ENCODE measurements around the gene EXOSC10. TPM values are rescaled to one million over a fixed set of nuclear protein-coding genes. Genes with fewer than 3 reads are reported as not detected.

The EXOSC10 gene
- total RNA-seq, 4 donors from 2014 or later, result 32.4 to 98.1 (median 59.9) TPM

DNA sequence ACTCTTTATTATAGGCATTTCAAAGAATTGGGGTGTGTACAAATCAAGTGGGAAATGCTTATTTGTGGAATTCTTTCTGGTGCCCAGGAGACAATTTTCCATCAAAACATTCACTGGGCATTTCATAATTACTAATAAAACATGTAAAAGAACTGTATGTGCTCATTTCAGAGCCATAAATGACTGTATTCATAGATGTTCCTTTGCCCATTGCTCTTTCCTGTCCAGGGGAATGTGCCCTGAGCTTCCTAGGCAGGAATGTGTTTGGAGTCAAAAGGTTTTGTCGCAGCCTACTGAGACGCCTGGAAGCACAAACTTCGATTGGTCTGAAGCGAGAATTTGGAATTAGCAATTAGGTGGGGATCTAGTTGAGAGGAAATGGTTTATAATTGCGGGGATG is 43.7 kb upstream of the EXOSC10 start:
- no peaks in the 10 kb centered on the region for H3K9me3 ChIP-seq
- H3K36me3 ChIP-seq, result no peaks in the 10 kb centered on the region
- intact Hi-C loops (cut with DNase I; ENCODE audit: low total_unique reads), result no loop called here

DNA sequence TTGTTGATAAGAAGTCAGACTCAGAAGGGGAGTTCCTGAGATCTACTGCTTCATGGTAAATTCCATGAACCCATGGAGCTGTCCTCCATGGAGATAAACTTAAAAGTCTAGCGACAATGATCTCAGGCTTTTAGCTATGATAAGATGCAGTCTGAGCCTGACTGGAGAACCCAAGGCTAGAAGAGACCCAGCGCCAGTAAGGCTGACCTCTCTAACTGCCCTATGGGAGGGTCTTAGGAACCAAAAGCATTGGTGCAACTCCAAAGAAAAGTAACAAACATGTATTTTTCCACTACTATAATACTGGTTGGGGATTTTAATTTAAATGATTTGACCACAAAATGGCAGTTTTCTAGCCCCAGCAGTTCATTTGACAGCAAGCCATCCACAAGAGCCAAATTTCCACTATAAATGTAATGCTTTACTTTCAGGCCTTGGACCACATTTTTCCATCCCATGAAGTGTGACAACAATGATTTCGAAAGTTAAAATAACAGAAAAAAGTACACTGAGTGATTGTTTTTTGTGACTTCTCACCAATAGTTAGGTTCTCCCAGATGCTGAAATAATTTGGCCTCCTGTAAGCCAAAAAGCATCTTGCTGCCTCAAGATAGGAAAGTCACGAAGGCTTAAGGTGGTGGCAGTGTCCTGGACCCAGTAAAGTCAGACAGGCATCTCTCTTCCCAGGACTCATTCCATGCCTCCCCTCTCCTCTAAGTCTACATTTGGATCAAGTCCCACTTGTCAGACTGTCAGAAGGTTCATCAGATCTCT is 43.1 kb upstream of the EXOSC10 start:
- Histone ChIP-seq H3K36me3 (no peaks in the 10 kb centered on the region), H3K4me1 (no peaks in the 10 kb centered on the region), H3K9me3 (no peaks in the 10 kb centered on the region), H3K27ac (no peak overlapping the region), H3K4me3 (no peak overlapping the region), H3K27me3 (no peaks in the 10 kb centered on the region)
- no peak for DNase-seq
- intact Hi-C loops (cut with DNase I; ENCODE audit: low total_unique reads), result no loop called here
- TF ChIP-seq, protein P1, sequence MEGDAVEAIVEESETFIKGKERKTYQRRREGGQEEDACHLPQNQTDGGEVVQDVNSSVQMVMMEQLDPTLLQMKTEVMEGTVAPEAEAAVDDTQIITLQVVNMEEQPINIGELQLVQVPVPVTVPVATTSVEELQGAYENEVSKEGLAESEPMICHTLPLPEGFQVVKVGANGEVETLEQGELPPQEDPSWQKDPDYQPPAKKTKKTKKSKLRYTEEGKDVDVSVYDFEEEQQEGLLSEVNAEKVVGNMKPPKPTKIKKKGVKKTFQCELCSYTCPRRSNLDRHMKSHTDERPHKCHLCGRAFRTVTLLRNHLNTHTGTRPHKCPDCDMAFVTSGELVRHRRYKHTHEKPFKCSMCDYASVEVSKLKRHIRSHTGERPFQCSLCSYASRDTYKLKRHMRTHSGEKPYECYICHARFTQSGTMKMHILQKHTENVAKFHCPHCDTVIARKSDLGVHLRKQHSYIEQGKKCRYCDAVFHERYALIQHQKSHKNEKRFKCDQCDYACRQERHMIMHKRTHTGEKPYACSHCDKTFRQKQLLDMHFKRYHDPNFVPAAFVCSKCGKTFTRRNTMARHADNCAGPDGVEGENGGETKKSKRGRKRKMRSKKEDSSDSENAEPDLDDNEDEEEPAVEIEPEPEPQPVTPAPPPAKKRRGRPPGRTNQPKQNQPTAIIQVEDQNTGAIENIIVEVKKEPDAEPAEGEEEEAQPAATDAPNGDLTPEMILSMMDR (IDR thresholded peaks at IDR 0.05), result no peak
- no peak for TF ChIP-seq POLR2A (IDR thresholded peaks at IDR 0.05)

More for the DNA sequence above, 43.7 kb upstream of the EXOSC10 start:
- H3K27me3 ChIP-seq, result no peaks in the 10 kb centered on the region
- no peak for DNase-seq
- no peak overlapping the region for H3K27ac ChIP-seq
- H3K4me3 ChIP-seq, result no peak overlapping the region
- H3K4me1 ChIP-seq, result no peaks in the 10 kb centered on the region
- no peak for TF ChIP-seq POLR2A (IDR thresholded peaks at IDR 0.05)
- TF ChIP-seq, protein P1 (IDR thresholded peaks at IDR 0.05), result no peak

DNA sequence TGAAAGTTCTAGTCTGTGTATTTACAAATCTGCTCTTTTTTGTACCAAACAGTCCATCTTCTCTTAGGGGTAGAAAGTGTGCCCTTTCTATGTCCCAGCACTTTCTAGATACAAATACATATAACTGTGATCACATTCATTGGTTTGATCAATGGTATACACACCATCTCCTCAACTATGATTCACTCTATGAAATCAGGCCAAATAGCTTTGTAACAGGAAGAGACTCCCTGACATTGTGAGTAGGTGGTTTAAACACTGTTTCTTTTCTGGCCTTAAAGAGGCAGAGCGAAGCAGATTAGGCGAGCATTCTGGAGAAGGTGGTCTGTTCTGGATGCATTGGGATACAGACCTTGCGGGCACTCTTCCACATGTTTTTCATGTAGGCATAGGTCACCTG is 39.3 kb upstream of the EXOSC10 start:
- no peaks in the 10 kb centered on the region for H3K27me3 ChIP-seq
- no peaks in the 10 kb centered on the region for H3K4me1 ChIP-seq
- TF ChIP-seq POLR2A (IDR thresholded peaks at IDR 0.05), result no peak
- TF ChIP-seq, protein P1 (IDR thresholded peaks at IDR 0.05), result no peak
- no peak for DNase-seq
- no peaks in the 10 kb centered on the region for H3K9me3 ChIP-seq
- peak overlapping the region in 1 of 2 donors; percentile 20 for H3K27ac ChIP-seq
- H3K36me3 ChIP-seq, result no peaks in the 10 kb centered on the region
- intact Hi-C loops (cut with DNase I; ENCODE audit: low total_unique reads), result no loop called here
- no peak overlapping the region for H3K4me3 ChIP-seq

DNA sequence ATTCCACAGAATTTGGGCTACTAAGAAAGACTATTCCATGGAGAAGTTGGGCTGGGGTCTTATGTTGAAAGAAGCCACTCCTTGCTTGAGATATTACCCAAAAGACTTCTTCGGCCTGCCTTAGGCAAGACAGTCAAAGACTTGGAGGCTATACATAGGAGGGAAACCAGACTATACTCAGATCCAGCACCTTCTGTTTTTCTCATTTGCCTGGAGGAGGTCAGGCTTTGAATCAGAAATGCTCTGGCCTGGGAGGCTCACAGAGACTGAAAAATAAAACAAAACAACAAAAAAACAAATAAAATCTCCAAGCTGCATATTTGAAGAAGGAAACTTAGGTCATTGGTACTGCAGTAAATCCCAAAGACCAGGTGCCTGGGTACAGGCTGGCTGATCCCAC is 38.4 kb upstream of the EXOSC10 start:
- Histone ChIP-seq H3K27ac (no peak overlapping the region), H3K36me3 (no peaks in the 10 kb centered on the region), H3K4me1 (no peaks in the 10 kb centered on the region), H3K27me3 (no peaks in the 10 kb centered on the region), H3K9me3 (no peaks in the 10 kb centered on the region), H3K4me3 (no peak overlapping the region)
- no peak for TF ChIP-seq POLR2A (IDR thresholded peaks at IDR 0.05)
- intact Hi-C loops (cut with DNase I; ENCODE audit: low total_unique reads), result no loop called here
- no peak for DNase-seq

DNA sequence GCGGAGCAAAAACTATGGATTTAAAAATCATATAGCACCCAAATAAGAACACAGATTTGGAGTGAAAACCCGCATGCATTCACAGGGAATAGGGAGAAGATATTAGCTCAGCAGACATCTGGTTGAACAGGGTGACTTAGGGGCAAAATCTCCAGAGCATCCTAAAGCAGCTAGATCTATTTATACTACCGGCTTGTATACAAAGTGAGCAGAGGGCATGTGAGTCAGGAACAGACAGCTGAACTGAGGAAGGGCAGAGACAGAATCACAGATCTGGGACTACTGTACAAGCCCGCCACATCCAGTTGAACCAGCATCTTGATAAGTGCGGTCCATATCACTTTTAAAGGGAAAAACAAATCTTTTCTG is 35.2 kb upstream of the EXOSC10 start:
- intact Hi-C loops (cut with DNase I; ENCODE audit: low total_unique reads), result no loop called here
- Histone ChIP-seq H3K9me3 (no peaks in the 10 kb centered on the region), H3K4me3 (no peak overlapping the region), H3K4me1 (no peaks in the 10 kb centered on the region), H3K27me3 (no peaks in the 10 kb centered on the region), H3K27ac (no peak overlapping the region), H3K36me3 (no peaks in the 10 kb centered on the region)
- no peak for TF ChIP-seq POLR2A (IDR thresholded peaks at IDR 0.05)
- TF ChIP-seq, protein P1 (IDR thresholded peaks at IDR 0.05), result no peak
- no peak for DNase-seq

All from uterus (tissue), 4 donors.